GM18873 (cell line): ENCODE measurements around the gene CLEC18C.
"Not testable (repeated sequence)": the region's sequence is repeated elsewhere in the genome, so short reads cannot be mapped to it uniquely, and the experiment has no call there.

Source experiments
- ATAC-seq: cut with Tn5 transposase; IDR thresholded peaks from one replicate; pipeline ENCODE4 v1.9.1; 2021; ENCODE audit warnings: mild to moderate bottlenecking, moderate library complexity, moderate number of reproducible peaks; ENCODE audit not compliant: unreplicated experiment, low FRiP score

Gene CLEC18C

DNA sequence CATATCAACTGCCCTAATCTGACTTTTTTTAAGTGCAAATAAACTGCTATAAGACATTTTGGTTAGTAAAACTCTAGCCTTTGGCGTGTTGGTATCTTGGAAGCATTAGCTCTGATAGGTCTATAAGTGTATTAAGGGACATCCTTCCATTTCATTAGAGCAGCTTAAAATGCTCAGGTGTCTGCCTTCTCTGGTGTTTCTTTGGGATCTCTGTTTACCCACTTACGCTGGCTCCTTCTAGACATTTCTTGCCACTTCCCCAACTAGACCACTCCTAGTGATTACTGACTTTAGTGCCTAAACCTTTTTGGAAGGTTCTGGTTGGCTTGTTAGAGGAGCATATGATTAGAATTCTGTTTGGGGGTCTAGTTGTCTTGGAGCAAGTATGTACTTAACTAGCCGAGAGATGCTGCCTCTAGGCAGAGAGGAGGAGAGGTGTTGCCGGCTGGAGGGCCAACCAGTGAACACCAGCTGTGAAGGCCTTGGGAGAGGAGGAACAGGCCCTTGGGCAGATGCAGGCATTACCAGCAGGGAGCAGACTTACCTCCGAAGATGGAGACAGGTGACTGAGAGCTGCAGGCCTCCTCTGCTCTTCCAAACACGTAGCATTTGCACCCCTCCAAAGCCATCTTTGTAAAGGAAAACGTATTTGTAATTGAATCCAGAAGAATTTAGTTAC is 15.2 kb upstream of the CLEC18C start:
- no peak for ATAC-seq

DNA sequence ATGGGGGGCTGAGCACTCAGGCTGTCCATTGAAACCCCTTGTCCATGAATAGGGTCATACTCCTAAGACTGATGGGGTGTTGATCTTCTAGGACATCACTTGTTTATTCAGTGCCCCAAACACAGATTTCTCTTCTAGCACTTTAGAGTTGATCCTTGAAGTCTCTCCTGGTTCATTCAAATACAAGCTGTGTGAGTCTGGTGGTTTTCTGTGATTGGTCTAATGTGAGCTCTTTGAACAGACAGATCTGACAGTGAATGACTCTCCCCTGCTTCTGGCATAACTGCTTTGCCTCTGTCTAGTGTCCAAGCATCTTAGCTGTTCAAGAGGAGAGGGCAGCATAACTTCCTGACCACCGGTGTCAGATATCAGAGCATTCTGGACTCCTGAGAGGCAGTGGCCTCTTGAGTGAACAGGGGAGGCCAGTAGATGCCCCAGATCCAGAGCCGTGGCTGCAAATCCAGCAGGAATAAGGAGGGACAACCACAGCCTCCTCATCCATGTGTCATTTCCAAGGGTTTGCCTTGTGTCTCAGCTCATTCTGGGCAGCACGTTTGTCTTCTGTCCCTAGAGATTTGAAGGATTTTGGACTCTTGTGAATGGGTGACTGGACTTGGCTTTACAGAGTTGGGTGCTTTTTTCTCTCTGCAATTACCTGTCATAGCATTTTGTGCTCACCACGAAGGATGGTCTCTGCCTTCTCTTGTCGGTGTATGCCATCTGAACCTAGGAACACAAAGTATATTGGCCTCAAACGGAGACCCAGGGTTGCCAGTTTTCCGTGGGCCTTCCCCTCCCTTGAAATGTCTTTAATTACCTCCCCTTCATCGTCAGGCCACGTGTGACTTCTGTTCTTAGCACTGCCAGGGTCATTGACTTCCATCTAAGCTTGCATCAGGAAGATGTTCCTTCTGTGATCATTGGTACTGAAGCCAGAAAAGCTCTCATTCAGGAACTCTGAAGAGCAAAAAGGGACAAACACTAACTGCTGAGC is 13.9 kb upstream of the CLEC18C start:
- ATAC-seq = no peak

DNA sequence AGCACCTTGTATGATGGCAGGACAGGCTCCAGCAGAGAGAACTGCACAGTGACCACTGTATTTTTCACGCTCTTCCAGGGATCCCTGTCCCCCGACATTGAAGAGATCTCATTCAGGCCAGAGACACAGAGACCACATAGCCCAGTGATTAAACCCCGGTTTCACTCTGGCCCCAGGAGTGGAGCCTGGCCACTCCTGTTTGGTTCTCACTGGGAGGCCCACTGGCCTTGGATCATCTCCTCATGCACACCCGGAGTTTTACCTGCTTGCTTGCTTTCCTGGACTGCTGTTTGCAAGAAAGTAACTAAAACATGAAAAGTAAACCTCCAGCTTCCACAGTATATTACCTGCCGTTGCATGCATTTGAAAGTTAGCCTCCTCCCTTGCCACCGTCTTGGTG is 13.2 kb upstream of the CLEC18C start:
- ATAC-seq = no peak

DNA sequence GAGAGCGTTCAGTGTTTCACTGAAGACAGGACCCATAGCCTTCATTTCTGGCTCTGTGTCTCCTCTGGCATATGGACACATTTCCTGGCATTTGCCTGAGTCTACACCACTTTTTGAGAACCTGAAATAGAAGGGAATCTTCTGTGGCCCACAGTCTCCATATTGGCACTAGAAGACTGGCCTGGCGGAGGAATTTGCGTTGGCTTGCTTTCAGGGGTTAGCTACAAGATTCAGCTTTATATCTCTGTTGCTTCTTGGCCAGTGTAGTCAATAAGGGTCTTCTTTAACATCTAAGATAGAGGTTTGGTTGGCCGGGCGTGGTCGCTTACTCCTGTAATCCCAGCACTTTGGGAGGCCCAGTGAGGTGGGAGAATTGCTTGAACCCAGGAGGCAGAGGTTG is 12.8 kb upstream of the CLEC18C start:
- no peak for ATAC-seq

DNA sequence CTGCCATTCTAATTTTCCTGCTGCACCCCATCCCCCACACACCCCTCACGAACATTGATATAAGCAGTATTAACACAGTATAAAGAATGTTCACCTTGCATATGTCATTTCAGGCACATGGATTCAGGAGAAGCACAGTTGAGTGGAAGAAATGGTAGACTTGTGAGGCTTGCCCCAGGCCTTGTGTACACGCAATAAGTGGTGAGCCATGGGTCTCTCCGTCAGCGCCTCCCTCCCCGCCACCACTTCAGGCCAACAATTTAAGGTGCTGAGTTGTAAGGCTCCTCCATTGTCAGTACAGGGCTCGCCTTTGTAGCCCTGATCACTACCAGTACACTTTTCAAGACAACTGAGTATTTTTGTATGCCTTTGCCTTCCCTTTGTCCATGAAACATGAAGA is 12.2 kb upstream of the CLEC18C start:
- ATAC-seq = no peak

DNA sequence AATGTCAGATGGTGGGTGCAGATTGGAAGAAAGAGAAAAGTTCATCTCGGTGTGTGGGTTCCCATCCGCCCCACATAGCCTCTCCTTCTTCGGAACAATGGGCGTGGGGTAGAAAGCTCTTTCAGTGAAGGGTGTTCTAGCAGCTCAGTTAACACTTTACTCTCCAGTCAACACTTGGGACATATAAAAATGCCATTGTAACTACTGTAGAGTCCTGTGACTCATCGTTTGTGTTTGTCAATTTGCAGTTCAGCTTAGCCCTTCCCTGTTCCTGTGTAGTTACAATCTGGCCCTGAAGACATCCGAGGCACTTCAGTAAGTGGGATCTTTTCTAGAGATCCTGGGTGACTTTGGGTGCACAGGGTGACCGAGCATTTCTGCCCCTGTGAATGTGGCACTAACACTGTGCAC is 11.5 kb upstream of the CLEC18C start:
- ATAC-seq = no peak

DNA sequence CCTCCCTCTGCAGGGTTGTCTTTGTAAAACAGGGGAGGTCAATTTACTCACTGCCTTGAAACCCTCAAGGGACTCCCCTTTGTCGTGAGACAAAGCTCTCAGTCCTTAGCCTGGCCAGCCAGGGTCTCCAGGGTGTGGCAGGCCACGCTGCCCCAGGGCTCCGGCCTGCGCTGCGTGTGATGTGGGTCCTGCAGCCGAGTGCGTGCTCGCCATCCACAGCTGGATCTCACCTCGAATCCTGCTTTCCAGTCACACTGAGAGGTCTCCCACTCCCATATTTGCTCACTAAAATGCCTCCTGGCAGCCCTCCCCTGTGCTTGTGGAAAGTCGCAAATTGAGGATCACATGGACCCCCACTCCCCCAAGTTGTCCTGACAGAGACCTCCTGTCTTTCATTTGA is 10.0 kb upstream of the CLEC18C start:
- no peak for ATAC-seq

DNA sequence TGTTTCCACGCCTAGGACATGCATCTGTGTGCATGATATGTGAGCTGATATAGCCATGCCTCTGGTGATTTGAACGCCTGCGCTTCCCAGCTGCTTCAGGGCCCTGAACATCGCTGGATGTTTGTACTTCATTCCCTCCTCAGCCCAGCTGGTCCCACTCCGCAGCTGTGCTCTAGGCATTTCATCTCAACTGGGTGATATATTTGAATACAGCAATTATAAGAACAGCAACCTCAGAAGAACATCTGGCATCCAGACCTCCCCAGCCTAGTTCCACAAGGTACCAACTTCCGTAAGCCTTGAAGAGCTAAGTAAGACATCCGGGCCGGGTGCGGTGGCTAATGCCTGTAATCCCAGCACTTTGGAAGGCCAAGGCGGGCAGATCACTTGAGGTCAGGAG is 6.9 kb upstream of the CLEC18C start:
- ATAC-seq = not testable (repeated sequence)

DNA sequence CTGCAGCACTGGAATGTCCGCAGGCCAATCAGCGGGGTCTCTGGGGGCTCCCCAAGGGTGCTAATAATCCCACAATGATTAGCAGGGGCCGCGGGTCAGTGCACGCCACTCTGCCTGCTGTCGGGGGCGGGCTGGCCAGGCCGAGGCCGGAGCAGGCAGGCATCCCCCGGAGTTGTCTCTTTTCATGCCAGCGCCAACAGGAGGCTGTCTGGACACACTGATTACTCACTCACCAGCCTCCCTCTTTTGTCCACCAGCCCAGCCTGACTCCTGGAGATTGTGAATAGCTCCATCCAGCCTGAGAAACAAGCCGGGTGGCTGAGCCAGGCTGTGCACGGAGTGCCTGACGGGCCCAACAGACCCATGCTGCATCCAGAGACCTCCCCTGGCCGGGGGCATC is 329 bp downstream of the CLEC18C start:
- ATAC-seq = not testable (repeated sequence)

DNA sequence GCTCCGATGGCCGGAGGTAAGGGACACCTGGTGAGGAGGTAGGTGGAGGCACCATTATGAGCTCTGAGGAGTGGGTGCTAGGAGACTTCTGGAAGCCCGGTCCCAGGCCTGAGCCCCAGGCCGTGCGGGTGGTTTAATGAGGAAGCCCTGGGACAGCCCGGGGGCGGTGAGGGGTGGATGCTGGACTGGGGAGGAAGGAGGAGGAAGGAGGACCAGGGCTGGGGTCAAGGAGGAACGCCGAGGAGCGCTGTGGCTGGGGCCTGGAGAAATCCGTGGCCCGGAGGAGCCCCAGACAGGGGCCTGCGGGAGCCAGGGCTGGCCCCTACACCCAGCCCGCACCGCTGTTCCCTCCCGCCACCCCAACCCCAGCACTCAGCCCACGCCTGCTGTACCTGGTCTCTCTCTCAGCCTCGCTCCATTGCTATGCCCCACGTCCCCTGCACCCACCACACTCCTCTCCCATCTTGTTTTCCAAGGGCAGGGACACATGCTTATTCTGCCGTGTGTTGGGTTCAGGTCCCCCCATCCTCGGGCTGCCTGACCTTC is 873 bp downstream of the CLEC18C start:
- not testable (repeated sequence) for ATAC-seq

DNA sequence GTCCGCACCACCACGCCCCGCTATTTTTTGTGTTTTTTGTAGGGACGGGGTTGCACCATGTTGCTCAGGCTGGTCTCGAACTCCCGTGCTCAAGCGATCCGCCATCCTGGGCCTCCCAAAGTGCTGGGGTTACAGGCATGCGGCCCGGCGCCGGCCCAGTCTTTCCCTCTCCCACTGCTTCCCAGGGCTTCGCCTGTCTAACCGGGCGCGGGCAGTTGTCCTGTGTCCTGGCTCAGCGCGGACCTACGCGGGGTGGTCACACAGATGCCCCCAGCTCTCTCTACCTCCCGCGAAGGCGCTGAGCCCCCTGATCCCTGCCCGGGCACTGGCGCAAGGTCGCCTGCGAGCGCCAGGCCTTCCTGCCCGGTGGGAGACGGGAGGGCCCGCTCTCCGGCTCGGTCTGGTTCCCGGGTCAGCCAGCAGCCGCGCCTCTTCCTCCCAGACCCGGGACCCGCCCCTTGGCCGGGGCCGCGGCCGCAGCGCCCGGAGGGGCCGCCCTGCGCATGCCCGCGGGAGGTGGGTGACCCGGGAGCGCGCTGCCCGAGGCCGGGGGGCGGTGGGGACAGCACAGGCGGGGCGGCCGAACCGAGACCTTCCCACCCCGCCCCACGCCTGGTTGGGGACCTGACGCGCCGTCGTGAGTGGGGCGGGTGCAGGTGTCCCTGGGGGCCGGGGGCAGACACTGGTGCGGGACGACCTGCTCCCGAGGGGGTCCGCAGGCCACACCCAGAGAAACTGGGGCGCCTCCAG is 14.4 kb downstream of the CLEC18C start:
- not testable (repeated sequence) for ATAC-seq

DNA sequence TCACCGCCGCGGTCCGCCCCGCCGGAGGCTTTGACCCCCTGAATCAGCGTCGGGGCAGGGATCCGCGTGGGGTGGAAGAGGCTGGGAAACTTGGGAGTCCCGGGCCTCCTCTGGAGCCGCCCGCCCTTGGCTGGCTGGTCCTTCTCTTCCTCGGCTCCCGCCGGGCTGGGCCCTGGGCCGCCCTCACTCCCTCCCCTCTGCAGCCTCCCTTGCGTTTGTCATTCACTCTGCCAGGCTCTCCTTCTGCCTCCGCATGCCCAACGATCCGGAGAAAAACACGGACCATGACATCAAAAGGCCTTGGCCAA is 15.0 kb downstream of the CLEC18C start:
- ATAC-seq = not testable (repeated sequence)

DNA sequence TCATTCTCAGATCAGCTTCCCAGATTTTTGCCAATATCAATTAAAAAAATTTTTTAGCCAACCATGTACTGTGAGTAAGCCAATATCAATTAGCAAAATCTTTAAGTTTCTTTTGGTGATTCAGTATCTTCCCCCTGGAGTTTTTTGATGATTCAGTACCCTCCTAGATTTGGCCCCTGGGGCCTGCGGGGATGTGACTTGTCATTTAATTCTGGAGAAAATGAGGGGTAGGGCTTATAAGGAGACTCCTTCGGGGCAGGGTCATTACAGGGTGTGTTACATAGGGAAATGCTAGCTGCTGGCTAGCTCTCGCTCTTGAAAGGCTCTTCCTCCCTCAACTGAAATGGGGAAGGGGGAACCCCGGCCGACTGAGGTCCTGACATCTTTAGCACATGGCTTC is 17.0 kb downstream of the CLEC18C start:
- ATAC-seq = not testable (repeated sequence)

DNA sequence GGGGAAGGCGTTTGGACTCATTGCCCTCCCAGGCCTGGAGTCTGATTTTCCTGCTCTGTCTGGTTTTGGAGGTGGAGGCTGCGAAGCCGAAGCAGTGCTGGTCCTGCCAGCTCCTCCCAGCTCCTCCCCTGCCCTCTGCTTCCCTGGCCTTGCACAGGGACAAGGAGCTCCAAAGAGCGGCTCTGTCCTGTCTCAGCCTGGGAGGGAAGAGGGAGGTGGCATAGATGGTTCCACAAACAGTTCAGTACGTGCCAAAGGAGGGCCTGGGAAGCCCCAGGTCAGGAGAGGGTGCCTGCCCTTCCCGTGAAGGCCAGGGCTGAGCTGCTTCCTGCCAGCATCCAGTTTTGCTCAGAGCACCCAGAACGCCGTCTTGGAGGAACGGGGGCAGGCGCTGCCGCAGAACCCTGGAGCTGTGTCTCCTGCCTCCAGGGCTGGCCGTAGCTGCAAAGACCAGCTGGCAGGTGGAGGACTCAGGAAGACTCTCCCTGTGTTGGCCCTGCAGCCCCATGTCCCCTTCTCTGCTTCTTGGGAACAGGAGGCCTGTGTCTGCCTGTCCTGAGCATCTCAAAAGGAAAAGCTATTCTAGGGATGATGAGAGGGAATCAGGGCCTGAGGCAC is 23.2 kb downstream of the CLEC18C start:
- ATAC-seq = not testable (repeated sequence)

DNA sequence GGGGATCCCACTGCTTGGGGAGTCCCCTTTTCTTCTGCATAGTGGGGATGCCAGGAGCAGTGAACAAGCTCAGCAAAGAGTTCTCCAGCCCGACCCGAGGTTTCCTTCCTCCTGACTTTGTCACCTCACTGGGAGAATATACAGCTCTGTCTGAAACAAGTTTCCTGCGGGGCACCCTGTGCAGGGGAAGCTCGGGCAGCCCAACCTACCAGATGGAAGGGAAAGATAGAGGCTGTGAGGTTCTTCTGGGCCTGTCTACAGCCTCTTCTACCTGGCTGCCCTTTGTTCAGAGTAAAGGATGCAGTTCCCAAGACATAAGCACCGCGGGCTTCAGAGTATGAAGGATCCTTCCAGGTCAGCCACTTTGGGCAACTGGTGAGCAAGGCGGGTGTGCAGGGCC is 24.0 kb downstream of the CLEC18C start:
- not testable (repeated sequence) for ATAC-seq

DNA sequence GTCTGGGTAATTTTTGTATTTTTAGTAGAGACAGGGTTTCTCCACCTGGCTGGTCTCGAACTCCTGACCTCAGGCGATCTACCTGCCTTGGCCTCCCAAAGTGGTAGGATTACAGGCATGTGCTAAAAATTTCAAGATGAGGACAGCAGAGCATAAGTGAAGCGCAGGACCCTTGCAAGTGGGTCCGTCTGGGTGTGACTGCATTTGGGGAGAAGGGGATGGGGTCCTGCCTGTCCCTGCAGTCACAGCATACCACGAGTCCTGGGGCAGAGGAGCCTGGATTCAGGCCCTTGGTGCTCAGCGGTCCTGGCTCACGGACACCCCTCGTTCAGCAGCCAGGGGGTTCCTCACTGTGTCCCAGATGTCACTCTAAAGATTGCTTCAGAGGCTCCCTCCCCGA is 24.6 kb downstream of the CLEC18C start:
- not testable (repeated sequence) for ATAC-seq

DNA sequence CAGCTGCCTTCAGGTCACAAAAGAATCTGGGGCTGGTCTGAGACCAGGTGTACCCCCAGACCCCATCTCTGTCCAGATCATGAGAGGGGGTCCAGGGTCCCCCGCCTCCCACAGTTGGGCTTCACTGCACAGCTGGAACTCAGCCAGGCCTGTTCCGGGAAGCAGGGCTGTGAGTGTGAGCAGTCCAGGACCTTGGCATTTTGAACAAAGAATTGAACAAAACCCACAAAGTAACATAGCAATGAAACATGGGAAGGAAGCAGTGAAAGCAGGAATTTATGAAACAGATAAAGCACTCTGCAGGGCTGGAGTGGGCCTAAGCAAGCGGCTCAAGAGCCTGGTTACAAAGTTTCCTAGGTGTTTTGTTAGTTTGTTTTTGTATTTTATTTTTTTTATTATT is 25.1 kb downstream of the CLEC18C start:
- ATAC-seq = not testable (repeated sequence)

DNA sequence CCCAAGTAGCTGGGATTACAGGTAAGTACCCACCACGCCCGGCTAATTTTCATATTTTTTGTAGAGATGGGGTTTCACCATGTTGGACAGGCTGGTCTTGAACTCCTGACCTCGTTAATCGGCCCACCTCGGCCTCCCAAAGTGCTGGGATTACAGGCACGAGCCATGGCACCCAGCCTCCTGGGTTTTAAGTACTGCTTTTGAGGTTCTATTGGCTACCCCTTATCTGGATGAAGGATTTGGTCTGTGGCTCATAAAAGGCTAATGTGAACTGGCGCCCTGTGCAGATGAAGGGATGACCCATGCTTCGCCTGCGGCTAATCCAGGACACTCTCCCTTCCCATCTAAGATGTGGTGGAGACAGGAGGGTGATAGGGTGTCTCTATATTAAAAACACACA is 25.6 kb downstream of the CLEC18C start:
- not testable (repeated sequence) for ATAC-seq

DNA sequence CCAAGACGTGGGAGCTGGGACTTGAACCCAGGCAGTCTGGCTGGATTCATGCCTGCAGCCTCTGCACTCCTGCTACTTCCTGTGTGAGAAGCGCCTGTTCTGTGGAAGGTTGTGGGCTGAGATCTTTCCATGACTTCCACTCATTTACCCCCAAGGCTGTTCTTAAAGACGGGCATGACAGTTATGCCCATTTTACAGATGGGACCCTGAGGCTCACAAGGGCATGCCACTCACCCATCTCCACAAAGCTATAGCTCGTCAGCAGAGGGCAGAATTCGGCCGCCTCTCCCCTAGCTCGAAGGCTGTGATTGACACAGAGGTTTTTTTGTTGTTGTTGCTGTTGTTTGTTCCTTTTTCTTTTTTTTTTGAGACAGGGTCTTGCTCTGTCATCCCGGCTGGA is 26.5 kb downstream of the CLEC18C start:
- not testable (repeated sequence) for ATAC-seq

DNA sequence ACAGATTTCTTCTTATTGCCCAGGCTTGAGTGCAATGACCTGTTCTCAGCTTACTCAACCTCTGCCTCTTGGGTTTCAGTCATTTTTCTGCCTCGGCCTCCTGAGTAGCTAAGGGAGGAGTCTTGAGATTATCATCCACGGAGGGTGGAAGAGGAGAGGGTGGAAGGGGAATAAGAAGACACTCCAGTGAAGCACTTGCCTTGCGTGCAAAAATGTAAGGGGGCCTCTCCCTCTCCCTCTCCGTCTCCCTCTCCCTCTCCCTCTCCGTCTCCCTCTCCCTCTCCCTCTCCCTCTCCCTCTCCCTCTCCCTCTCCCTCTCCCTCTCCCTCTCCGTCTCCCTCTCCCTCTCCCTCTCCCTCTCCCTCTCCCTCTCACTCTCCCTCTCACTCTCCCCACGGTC is 29.9 kb downstream of the CLEC18C start:
- not testable (repeated sequence) for ATAC-seq
